ENCODE results near the gene TUBA1C.
A peak's percentile ranks its signal among the peaks of the same experiment; 100 is the strongest.

Gene TUBA1C

GRCh38 chr12:49296836-49297694, 32.2 kb downstream of the TUBA1C start:
- TF ChIP-seq EGR1 (IDR thresholded peaks at IDR 0.05), result no peak
- no peak for TF ChIP-seq RAD21 (IDR thresholded peaks at IDR 0.05; ENCODE audit: low read depth)
- TF ChIP-seq ZBTB7A (IDR thresholded peaks at IDR 0.05; ENCODE audit: low read depth), result peak; percentile 53; the same call in 1 of the 2 replicates
- TF ChIP-seq YY1 (IDR thresholded peaks at IDR 0.05; ENCODE audit: low read depth), result peak; percentile 76; the same call in 1 of the 2 replicates
- no peak for TF ChIP-seq FOXM1 (IDR thresholded peaks at IDR 0.05; ENCODE audit: borderline replicate concordance, low read depth)
- TF ChIP-seq MAX (IDR thresholded peaks at IDR 0.05), result peak; percentile 95
- TF ChIP-seq TCF12 (IDR thresholded peaks at IDR 0.05; ENCODE audit: low read depth), result no peak; the same call in 1 of the 2 replicates

GRCh38 chr12:49297695-49298060, 32.8 kb downstream of the TUBA1C start:
- TF ChIP-seq EP300 (IDR thresholded peaks at IDR 0.05; ENCODE audit: borderline replicate concordance), result no peak
- TF ChIP-seq TAF1 (IDR thresholded peaks at IDR 0.05; ENCODE audit: low read depth), result no peak
- TF ChIP-seq CEBPB (IDR thresholded peaks at IDR 0.05), result no peak
- TF ChIP-seq EGR1 (IDR thresholded peaks at IDR 0.05), result no peak
- TF ChIP-seq ZBTB7A (IDR thresholded peaks at IDR 0.05; ENCODE audit: low read depth), result no peak
- TF ChIP-seq RAD21 (IDR thresholded peaks at IDR 0.05; ENCODE audit: low read depth), result no peak
- no peak for TF ChIP-seq YY1 (IDR thresholded peaks at IDR 0.05; ENCODE audit: low read depth)
- TF ChIP-seq CREB1 (IDR thresholded peaks at IDR 0.05; ENCODE audit: low read depth), result no peak
- no peak for TF ChIP-seq TCF12 (IDR thresholded peaks at IDR 0.05; ENCODE audit: low read depth)
- TF ChIP-seq MAX (IDR thresholded peaks at IDR 0.05), result no peak
- no peak for TF ChIP-seq TEAD4 (IDR thresholded peaks at IDR 0.05)
- TF ChIP-seq FOXM1 (IDR thresholded peaks at IDR 0.05; ENCODE audit: borderline replicate concordance, low read depth), result no peak
- TF ChIP-seq REST (IDR thresholded peaks at IDR 0.05; ENCODE audit: low read depth), result no peak
- TF ChIP-seq NFIC (IDR thresholded peaks at IDR 0.05), result no peak
- TF ChIP-seq USF1 (IDR thresholded peaks at IDR 0.05), result no peak

- no peak for TF ChIP-seq CREB1 (IDR thresholded peaks at IDR 0.05; ENCODE audit: low read depth)
- peak; percentile 22; the same call in 1 of the 2 replicates for TF ChIP-seq RAD21 (IDR thresholded peaks at IDR 0.05; ENCODE audit: low read depth)
These were observed 33.3 kb downstream of the TUBA1C start for GRCh38 chr12:49298160-49298559.

GRCh38 chr12:49301760-49302159, 36.9 kb downstream of the TUBA1C start:
- no peak for TF ChIP-seq TEAD4 (IDR thresholded peaks at IDR 0.05)
- TF ChIP-seq CEBPB (IDR thresholded peaks at IDR 0.05), result no peak
- no peak for TF ChIP-seq RAD21 (IDR thresholded peaks at IDR 0.05; ENCODE audit: low read depth)
- no peak for TF ChIP-seq MAX (IDR thresholded peaks at IDR 0.05)
- TF ChIP-seq USF1 (IDR thresholded peaks at IDR 0.05), result no peak
- no peak for TF ChIP-seq CREB1 (IDR thresholded peaks at IDR 0.05; ENCODE audit: low read depth)
- TF ChIP-seq EGR1 (IDR thresholded peaks at IDR 0.05), result no peak
- no peak for TF ChIP-seq ZBTB7A (IDR thresholded peaks at IDR 0.05; ENCODE audit: low read depth)
- TF ChIP-seq EP300 (IDR thresholded peaks at IDR 0.05; ENCODE audit: borderline replicate concordance), result no peak
- TF ChIP-seq YY1 (IDR thresholded peaks at IDR 0.05; ENCODE audit: low read depth), result no peak
- no peak for TF ChIP-seq TAF1 (IDR thresholded peaks at IDR 0.05; ENCODE audit: low read depth)
- TF ChIP-seq TCF12 (IDR thresholded peaks at IDR 0.05; ENCODE audit: low read depth), result no peak

- no peak for TF ChIP-seq EP300 (IDR thresholded peaks at IDR 0.05; ENCODE audit: borderline replicate concordance)
- TF ChIP-seq CREB1 (IDR thresholded peaks at IDR 0.05; ENCODE audit: low read depth), result no peak
- TF ChIP-seq CEBPB (IDR thresholded peaks at IDR 0.05), result no peak
- TF ChIP-seq TEAD4 (IDR thresholded peaks at IDR 0.05), result no peak
- no peak for TF ChIP-seq TAF1 (IDR thresholded peaks at IDR 0.05; ENCODE audit: low read depth)
- no peak for TF ChIP-seq ZBTB7A (IDR thresholded peaks at IDR 0.05; ENCODE audit: low read depth)
- no peak for TF ChIP-seq REST (IDR thresholded peaks at IDR 0.05; ENCODE audit: low read depth)
- no peak for TF ChIP-seq RAD21 (IDR thresholded peaks at IDR 0.05; ENCODE audit: low read depth)
- no peak for TF ChIP-seq EGR1 (IDR thresholded peaks at IDR 0.05)
- TF ChIP-seq NFIC (IDR thresholded peaks at IDR 0.05), result no peak
- no peak for TF ChIP-seq FOXM1 (IDR thresholded peaks at IDR 0.05; ENCODE audit: borderline replicate concordance, low read depth)
- no peak for TF ChIP-seq MAX (IDR thresholded peaks at IDR 0.05)
- no peak for TF ChIP-seq TCF12 (IDR thresholded peaks at IDR 0.05; ENCODE audit: low read depth)
- TF ChIP-seq USF1 (IDR thresholded peaks at IDR 0.05), result no peak
- no peak for TF ChIP-seq YY1 (IDR thresholded peaks at IDR 0.05; ENCODE audit: low read depth)
These were observed 39.3 kb downstream of the TUBA1C start for GRCh38 chr12:49304161-49304560.
